Activated T-cell treated with anti-CD3 and anti-CD28 coated beads, Interleukin-2, amount 50 U/mL, for 1 hour (primary cell): ENCODE data around the gene UGT1A10.
"Not testable (repeated sequence)": the region's sequence is repeated elsewhere in the genome, so short reads cannot be mapped to it uniquely, and the experiment has no call there.

Experiments
- DNase-seq: peaks from one replicate; pipeline ENCODE4 v3.0.0-alpha.2; 2020

The UGT1A10 gene

GRCh38 chr2:233746475-233747282, 110.4 kb downstream of the UGT1A10 start:
- no peak for DNase-seq

GRCh38 chr2:233747283-233747544, 111.0 kb downstream of the UGT1A10 start:
- no peak for DNase-seq

- DNase-seq: not testable (repeated sequence)
These were observed 114.4 kb downstream of the UGT1A10 start for GRCh38 chr2:233750689-233751088.

GRCh38 chr2:233751212-233752009, 115.2 kb downstream of the UGT1A10 start:
- DNase-seq: not testable (repeated sequence)

GRCh38 chr2:233754872-233755611, 118.8 kb downstream of the UGT1A10 start:
- no peak for DNase-seq

- DNase-seq: no peak
These were observed 120.3 kb downstream of the UGT1A10 start for GRCh38 chr2:233756429-233757081.

- no peak for DNase-seq
These were observed 121.9 kb downstream of the UGT1A10 start for GRCh38 chr2:233758141-233758540.

- no peak for DNase-seq
These were observed 122.6 kb downstream of the UGT1A10 start for GRCh38 chr2:233758849-233759248.

- DNase-seq: no peak
These were observed 123.8 kb downstream of the UGT1A10 start, which contains the start of gene UGT1A1 for GRCh38 chr2:233760043-233760442. Gene UGT1A1 (plus strand): TSS chr2:233760270. CDS start chr2:233760288, 18 bp downstream.

- no peak for DNase-seq
These were observed 125.0 kb downstream of the UGT1A10 start for GRCh38 chr2:233761040-233761769.

GRCh38 chr2:233764264-233764663, 128.0 kb downstream of the UGT1A10 start:
- no peak for DNase-seq

GRCh38 chr2:233764761-233765160, 128.5 kb downstream of the UGT1A10 start:
- no peak for DNase-seq

GRCh38 chr2:233766416-233766815, 130.2 kb downstream of the UGT1A10 start:
- DNase-seq: no peak

GRCh38 chr2:233768076-233768475, 131.8 kb downstream of the UGT1A10 start:
- no peak for DNase-seq

GRCh38 chr2:233769260-233769659, 133.0 kb downstream of the UGT1A10 start:
- DNase-seq: no peak

GRCh38 chr2:233772153-233772552, 135.9 kb downstream of the UGT1A10 start:
- no peak for DNase-seq

GRCh38 chr2:233772583-233772982, 136.3 kb downstream of the UGT1A10 start:
- DNase-seq: no peak

GRCh38 chr2:233773854-233774253, 137.6 kb downstream of the UGT1A10 start:
- no peak for DNase-seq

GRCh38 chr2:233775414-233775813, 139.2 kb downstream of the UGT1A10 start:
- DNase-seq: no peak

GRCh38 chr2:233778030-233778429, 141.8 kb downstream of the UGT1A10 start, which contains the start of gene MROH2A:
Gene MROH2A (plus strand): TSS chr2:233778330. CDS start chr2:233779359, 1,029 bp downstream.
- no peak for DNase-seq

GRCh38 chr2:233779722-233780121, 143.5 kb downstream of the UGT1A10 start:
- no peak for DNase-seq

GRCh38 chr2:233780771-233781170, 144.5 kb downstream of the UGT1A10 start:
- no peak for DNase-seq
